Mesenchymal stem cell (in vitro differentiated cells and primary cell): ENCODE results near the gene LRP1.

Source experiments
- DNase-seq: peaks from one replicate; pipeline ENCODE4 v3.0.0-alpha.2; 2013
- H2AFZ ChIP-seq: one replicate; pipeline ENCODE4 v1.6.1; 2013; ENCODE audit warnings: low read depth, mild to moderate bottlenecking, control low read depth, inconsistent platforms, low read length, moderate library complexity
- H2AK5ac ChIP-seq: 2 replicates; pipeline ENCODE4 v1.6.1; 2013; ENCODE audit warnings: low read length, moderate library complexity, mild to moderate bottlenecking, inconsistent platforms; ENCODE audit not compliant: severe bottlenecking
- H2BK120ac ChIP-seq: one replicate; pipeline ENCODE4 v1.6.1; 2013; ENCODE audit warnings: low read depth, mild to moderate bottlenecking, inconsistent platforms, low read length, moderate library complexity
- H2BK12ac ChIP-seq, 2 experiments: one replicate each; pipeline ENCODE4 v1.6.1; 2013; ENCODE audit warnings: inconsistent platforms in 2 of 2, low read length in 2 of 2, mild to moderate bottlenecking in 2 of 2, moderate library complexity in 2 of 2, control low read depth in 1 of 2
- H2BK15ac ChIP-seq: one replicate; pipeline ENCODE4 v1.6.1; 2013; ENCODE audit warnings: mild to moderate bottlenecking, low read depth, inconsistent platforms; ENCODE audit not compliant: poor library complexity, severe bottlenecking
- H2BK5ac ChIP-seq: 2 replicates; pipeline ENCODE4 v1.6.1; 2013; ENCODE audit warnings: low read depth, mild to moderate bottlenecking, low read length, control low read depth, inconsistent platforms; ENCODE audit not compliant: poor library complexity, severe bottlenecking
- H3K14ac ChIP-seq, 2 experiments: one replicate each; pipeline ENCODE4 v1.6.1; 2013; ENCODE audit warnings: inconsistent platforms in 2 of 2, low read length in 2 of 2, control low read depth in 1 of 2, mild to moderate bottlenecking in 1 of 2, moderate library complexity in 1 of 2
- H3K18ac ChIP-seq, 2 experiments: one replicate each; pipeline ENCODE4 v1.6.1; 2013; ENCODE audit warnings: inconsistent platforms in 2 of 2, low read length in 2 of 2, control low read depth in 1 of 2, low read depth in 1 of 2, mild to moderate bottlenecking in 1 of 2
- H3K23ac ChIP-seq, 2 experiments: one replicate each; pipeline ENCODE4 v1.6.1; 2013; ENCODE audit warnings: inconsistent platforms in 2 of 2, low read length in 2 of 2, mild to moderate bottlenecking in 2 of 2, moderate library complexity in 2 of 2, control low read depth in 1 of 2
- H3K27ac ChIP-seq: 2 replicates; pipeline ENCODE4 v1.5.1; 2013; ENCODE audit warnings: mild to moderate bottlenecking, moderate library complexity, low read length, control low read depth, inconsistent platforms; ENCODE audit not compliant: poor library complexity, severe bottlenecking
- H3K27me3 ChIP-seq, 2 experiments: 2 replicates each; pipeline versions ENCODE4 v1.6.1 to v1.7.0; 2013; ENCODE audit warnings: low read length in 2 of 2, mild to moderate bottlenecking in 2 of 2, moderate library complexity in 2 of 2, control low read depth in 1 of 2, inconsistent platforms in 1 of 2; ENCODE audit not compliant: control insufficient read depth in 1 of 2, insufficient read depth in 1 of 2
- H3K36me3 ChIP-seq, 2 experiments: 2 replicates each; pipeline versions ENCODE4 v1.6.1 to v1.7.0; 2013; ENCODE audit warnings: low read length in 2 of 2, control low read depth in 1 of 2, inconsistent platforms in 1 of 2, low read depth in 1 of 2, mild to moderate bottlenecking in 1 of 2; ENCODE audit not compliant: insufficient read depth in 2 of 2, control insufficient read depth in 1 of 2
- H3K4ac ChIP-seq, 2 experiments: one replicate each; pipeline ENCODE4 v1.6.1; 2013; ENCODE audit warnings: inconsistent platforms in 2 of 2, low read length in 2 of 2, mild to moderate bottlenecking in 2 of 2, moderate library complexity in 2 of 2, control low read depth in 1 of 2, low read depth in 1 of 2
- H3K4me1 ChIP-seq: 2 replicates; pipeline ENCODE4 v1.6.1; 2013; ENCODE audit warnings: low read depth, low read length, control low read depth; ENCODE audit not compliant: control insufficient read depth, insufficient read depth
- H3K4me2 ChIP-seq: 2 replicates; pipeline ENCODE4 v1.6.1; 2013; ENCODE audit warnings: low read length, mild to moderate bottlenecking, inconsistent platforms; ENCODE audit not compliant: poor library complexity, severe bottlenecking
- H3K4me3 ChIP-seq, 2 experiments: 2 replicates each; pipeline versions ENCODE4 v1.5.1 to v1.7.0; 2013; ENCODE audit warnings: low read length in 2 of 2, mild to moderate bottlenecking in 2 of 2, control low read depth in 1 of 2, low read depth in 1 of 2; ENCODE audit not compliant: insufficient read depth in 1 of 2
- H3K79me1 ChIP-seq: replicated peaks from 2 replicates; pipeline ENCODE4 v1.6.1; 2013; ENCODE audit warnings: mild to moderate bottlenecking, control low read depth, low read length, inconsistent platforms; ENCODE audit not compliant: poor library complexity, severe bottlenecking
- H3K9ac ChIP-seq: 2 replicates; pipeline ENCODE4 v1.7.0; 2013; ENCODE audit warnings: mild to moderate bottlenecking, low read length, moderate library complexity
- H3K9me3 ChIP-seq: 2 replicates; pipeline ENCODE4 v1.7.0; 2013; ENCODE audit warnings: mild to moderate bottlenecking, low read length; ENCODE audit not compliant: control insufficient read depth
- H4K8ac ChIP-seq: one replicate; pipeline ENCODE4 v1.6.1; 2013; ENCODE audit warnings: inconsistent platforms, mild to moderate bottlenecking, low read length, moderate library complexity
- H4K91ac ChIP-seq: one replicate; pipeline ENCODE4 v1.6.1; 2013; ENCODE audit warnings: mild to moderate bottlenecking, low read length, inconsistent platforms
- WGBS: methylation state at CpG from one replicate; pipeline ENCODE4 v1.1.7; 2013; ENCODE audit warnings: mixed read lengths; 5-methylcytosine and 5-hydroxymethylcytosine counted together

The LRP1 gene

DNA sequence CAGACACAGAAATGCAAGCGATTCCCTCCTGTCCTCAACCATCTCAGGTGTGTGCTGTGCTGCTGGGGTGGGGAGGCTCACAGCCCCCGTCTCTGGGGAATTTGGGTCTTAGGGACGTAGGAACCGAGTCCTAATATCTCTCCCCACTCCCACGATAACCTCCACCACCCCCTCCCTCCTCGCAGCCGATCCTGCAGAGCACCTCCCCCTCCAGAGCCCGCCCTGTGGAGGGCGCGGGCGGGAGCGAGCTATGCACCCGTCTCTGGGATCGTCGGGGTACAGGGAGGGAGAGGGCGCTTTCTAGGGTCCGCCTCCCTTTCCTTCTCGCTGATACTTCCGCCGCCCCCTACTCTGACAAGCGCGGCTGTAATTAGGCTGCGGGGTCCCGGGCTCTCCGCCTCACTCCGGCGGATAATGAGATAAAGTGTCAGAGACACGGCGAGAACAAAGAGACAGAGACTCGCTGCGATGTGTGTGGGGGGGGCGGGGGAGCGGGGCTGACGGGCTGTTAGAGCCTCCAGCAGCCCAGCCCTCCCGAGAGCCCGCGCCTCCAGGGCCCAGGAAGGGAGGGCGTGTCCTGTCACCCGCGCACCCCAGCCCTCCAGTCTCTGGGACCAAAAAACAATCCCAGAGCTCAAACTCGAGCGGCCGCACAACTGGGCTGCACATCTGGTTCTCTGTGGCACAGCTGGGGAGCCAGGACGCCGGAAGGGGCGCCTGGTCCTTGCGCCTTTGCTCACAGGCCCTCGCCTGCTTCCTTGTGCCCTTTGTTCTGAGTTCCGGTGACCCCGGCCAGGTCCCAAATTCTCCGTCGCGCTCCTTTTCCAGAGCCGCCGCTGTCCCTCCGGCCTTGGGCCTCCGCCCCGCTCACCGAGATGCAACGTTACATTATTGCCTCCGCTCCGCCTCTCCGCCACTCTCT lies 109.9 kb downstream of the LRP1 start:
- H3K23ac ChIP-seq = no peak overlapping the region
- 2% methylated on average over 54 of the region's 63 CpGs for WGBS
- peak overlapping the region in 1 of 2 experiments; percentile 37 for H3K18ac ChIP-seq

DNA sequence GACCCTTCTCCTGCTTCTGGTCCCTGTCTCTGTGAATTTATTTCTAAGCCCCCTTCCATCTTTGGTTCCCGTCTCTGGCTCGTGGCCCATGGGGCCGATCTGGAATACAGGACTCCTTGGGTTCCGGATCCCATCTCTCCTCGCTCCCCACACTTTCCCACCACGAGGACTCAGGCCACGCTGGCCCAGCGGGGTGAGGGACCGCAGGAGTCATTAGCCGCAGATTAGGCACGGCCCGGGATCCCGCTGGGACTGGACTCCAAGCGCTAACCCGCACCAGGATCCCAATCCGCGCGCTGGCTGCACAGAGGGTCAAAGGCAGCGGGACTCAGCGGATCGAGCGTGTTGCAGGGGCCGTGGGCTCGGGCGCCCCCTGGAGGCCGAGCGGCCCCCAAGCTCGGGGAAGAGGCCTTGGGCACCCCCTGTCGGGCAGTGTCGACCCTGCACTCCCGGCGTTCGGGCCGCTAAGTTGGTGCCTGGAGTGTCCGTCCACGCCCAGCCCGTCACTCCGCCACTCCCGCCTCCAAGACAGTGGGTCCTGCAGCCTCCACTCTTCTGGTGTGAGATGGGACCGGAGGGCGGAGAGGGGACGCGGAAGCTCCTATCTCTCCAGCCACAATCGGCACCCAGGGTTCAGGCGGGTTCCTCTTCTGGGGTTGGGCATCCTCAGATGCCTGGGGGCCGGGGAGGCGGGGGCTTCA lies 110.7 kb downstream of the LRP1 start:
- no peak overlapping the region for H2AK5ac ChIP-seq
- H3K14ac ChIP-seq = peak overlapping the region in 1 of 2 experiments; percentile 44
- no peak overlapping the region for H2BK12ac ChIP-seq
- peak overlapping the region; percentile 88 for H3K9ac ChIP-seq
- peak overlapping the region; percentile 74 for H2BK120ac ChIP-seq
- peak overlapping the region in 1 of 2 experiments; percentile 81 for H3K23ac ChIP-seq
- H2AFZ ChIP-seq = peak overlapping the region; percentile 54
- 3% methylated on average over 28 of the region's 47 CpGs for WGBS
- peak overlapping the region; percentile 93 for H4K8ac ChIP-seq
- no peaks in the 10 kb centered on the region for H3K9me3 ChIP-seq
- peak overlapping the region; percentile 47 to 81 for H3K4me3 ChIP-seq
- peak overlapping the region; percentile 54 to 73 for H3K18ac ChIP-seq
- H3K4me1 ChIP-seq = peaks cover 53% of the 10 kb centered on the region
- peaks cover 2% of the 10 kb centered on the region for H3K79me1 ChIP-seq
- H3K27ac ChIP-seq = no peak overlapping the region
- H2BK15ac ChIP-seq = peak overlapping the region; percentile 64
- no peak overlapping the region for H2BK5ac ChIP-seq
- peak; percentile 90 for DNase-seq
- peak overlapping the region in 1 of 2 experiments; percentile 42 for H3K4ac ChIP-seq
- peaks cover 11 to 25% of the 10 kb centered on the region in 2 experiments for H3K36me3 ChIP-seq
- H3K27me3 ChIP-seq = peaks cover 42 to 76% of the 10 kb centered on the region in 2 experiments
- peak overlapping the region; percentile 68 for H4K91ac ChIP-seq
- H3K4me2 ChIP-seq = peak overlapping the region; percentile 84

More for the DNA sequence above, 109.9 kb downstream of the LRP1 start:
- Histone ChIP-seq H3K79me1 (peaks cover 4% of the 10 kb centered on the region), H2BK120ac (no peak overlapping the region), H4K8ac (peak overlapping the region; percentile 93), H3K9ac (peak overlapping the region; percentile 69), H3K4me1 (peaks cover 48% of the 10 kb centered on the region), H3K27ac (no peak overlapping the region), H3K9me3 (no peaks in the 10 kb centered on the region), H2BK12ac (no peak overlapping the region), H2BK15ac (no peak overlapping the region), H4K91ac (no peak overlapping the region), H3K4me3 (peak overlapping the region; percentile 23 to 81), H3K27me3 (peaks cover 39 to 72% of the 10 kb centered on the region in 2 experiments), H2AK5ac (no peak overlapping the region), H3K4me2 (peak overlapping the region; percentile 84), H3K36me3 (peaks cover 18 to 33% of the 10 kb centered on the region in 2 experiments), H2AFZ (peak overlapping the region; percentile 21), H2BK5ac (no peak overlapping the region), H3K14ac (no peak overlapping the region), H3K4ac (no peak overlapping the region)
- DNase-seq = peak; percentile 38

DNA sequence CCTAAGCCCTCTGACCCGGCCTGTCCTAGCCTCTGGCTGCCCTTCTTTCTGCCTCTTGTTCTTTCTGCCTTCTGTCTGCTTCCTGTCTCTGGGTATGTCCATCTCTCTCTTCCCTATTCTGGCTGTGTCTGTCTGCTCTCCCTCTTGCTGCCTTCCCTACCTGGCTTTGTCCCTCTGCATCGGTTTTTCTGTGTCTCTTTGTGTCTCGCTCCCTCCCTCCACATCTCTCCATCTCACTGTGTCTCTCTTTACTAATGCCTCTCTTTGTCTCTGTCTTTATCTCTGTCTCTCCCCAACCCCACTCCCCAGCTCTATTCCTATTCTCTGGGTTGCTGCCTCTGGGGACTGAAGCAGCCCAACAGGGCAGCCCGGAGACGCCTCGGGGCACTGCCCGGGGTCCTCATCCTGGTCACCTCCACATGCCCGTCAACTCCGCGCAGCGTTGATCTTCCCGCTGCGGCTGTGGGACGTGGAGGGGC lies 111.3 kb downstream of the LRP1 start:
- Histone ChIP-seq H3K27ac (no peak overlapping the region), H4K8ac (peak overlapping the region; percentile 5), H3K79me1 (no peaks in the 10 kb centered on the region), H3K27me3 (peaks cover 48 to 82% of the 10 kb centered on the region in 2 experiments), H3K4me3 (peak overlapping the region; percentile 50 to 81), H2AFZ (no peak overlapping the region), H2BK15ac (no peak overlapping the region), H3K23ac (no peak overlapping the region), H2AK5ac (no peak overlapping the region), H2BK5ac (no peak overlapping the region), H3K36me3 (peaks cover 5 to 18% of the 10 kb centered on the region in 2 experiments), H3K9ac (peak overlapping the region; percentile 88), H3K4me1 (peaks cover 53% of the 10 kb centered on the region), H3K18ac (peak overlapping the region; percentile 54 to 73), H3K4me2 (peak overlapping the region; percentile 98), H2BK120ac (peak overlapping the region; percentile 25), H3K4ac (peak overlapping the region; percentile 7 to 42), H4K91ac (peak overlapping the region; percentile 41), H3K9me3 (no peaks in the 10 kb centered on the region), H2BK12ac (no peak overlapping the region), H3K14ac (no peak overlapping the region)
- DNase-seq = no peak
- 5% methylated on average over 14 of the region's 14 CpGs for WGBS
